PC-3 (cell line): ENCODE results near the gene PLEKHA1. TPM values are rescaled to one million over a fixed set of nuclear protein-coding genes. Genes with fewer than 3 reads are reported as not detected.

Experiments
- ATAC-seq: fragments of 200-7000 bp; cut with Tn5 transposase; 2 replicates; pipeline ENCODE4 v1.9.1; 2020; ENCODE audit warnings: mild to moderate bottlenecking, moderate library complexity
- BruUV-seq: library from RNA; stranded (reverse); fragments of 400-500 nt; replicated peaks from 2 replicates; lab custom pipeline; 2021; lab: Mats Ljungman, UMichigan
- CTCF ChIA-PET: fragments of 300-600 bp; sonication (Branson Sonifier 250); formaldehyde crosslinking; loops from one replicate; lab custom pipeline; 2022; ENCODE audit warnings: antibody characterized with exemption; lab: Charles Lee
- POLR2A ChIA-PET: fragments of 300-600 bp; sonication (Branson Sonifier 250); formaldehyde crosslinking; loops from one replicate; lab custom pipeline; 2022; ENCODE audit warnings: antibody characterized with exemption; ENCODE audit not compliant: unreplicated experiment; lab: Charles Lee
- DNase-seq: peaks from one replicate; pipeline ENCODE4 v3.0.0-alpha.2; 2015
- H2AFZ ChIP-seq: fragments of 300-600 bp; sonication (generic); 2 replicates; pipeline ENCODE4 v1.6.0; 2016; ENCODE audit warnings: antibody characterized with exemption, low read length
- H3F3A ChIP-seq: fragments of 300-600 bp; sonication (generic); one replicate; pipeline ENCODE4 v1.6.0; 2017; ENCODE audit warnings: antibody characterized with exemption, low read length, control low read depth, mild to moderate bottlenecking; ENCODE audit not compliant: unreplicated experiment
- H3K27ac ChIP-seq: fragments of 300-600 bp; sonication (generic); 2 replicates; pipeline ENCODE4 v1.5.1; 2016; ENCODE audit warnings: mild to moderate bottlenecking, low read length
- H3K27me3 ChIP-seq: fragments of 300-600 bp; sonication (generic); 2 replicates; pipeline ENCODE4 v1.6.1; 2016; ENCODE audit warnings: low read length, mixed read lengths
- H3K36me3 ChIP-seq: fragments of 300-600 bp; sonication (generic); 2 replicates; pipeline ENCODE4 v1.6.1; 2016; ENCODE audit warnings: low read depth, mixed run types, low read length, mixed read lengths
- H3K4me1 ChIP-seq: fragments of 300-600 bp; sonication (generic); 2 replicates; pipeline ENCODE4 v1.5.1; 2016; ENCODE audit warnings: low read length; ENCODE audit not compliant: insufficient read depth
- H3K4me2 ChIP-seq: fragments of 300-600 bp; sonication (generic); 2 replicates; pipeline ENCODE4 v1.6.0; 2016; ENCODE audit warnings: low read length
- H3K4me3 ChIP-seq: fragments of 300-600 bp; sonication (generic); 2 replicates; pipeline ENCODE4 v1.5.1; 2016; ENCODE audit warnings: mild to moderate bottlenecking, low read length, mixed read lengths
- H3K79me2 ChIP-seq: fragments of 300-600 bp; sonication (generic); 2 replicates; pipeline ENCODE4 v1.6.1; 2017; ENCODE audit warnings: low read length, mixed read lengths
- H3K9ac ChIP-seq: fragments of 300-600 bp; sonication (generic); 2 replicates; pipeline ENCODE4 v1.6.0; 2016; ENCODE audit warnings: mild to moderate bottlenecking, low read length
- H3K9me2 ChIP-seq: fragments of 300-600 bp; sonication (generic); replicated peaks from 2 replicates; pipeline ENCODE4 v1.6.1; 2016; ENCODE audit warnings: mixed run types, low read length, mixed read lengths
- H3K9me3 ChIP-seq: fragments of 300-600 bp; sonication (generic); 2 replicates; pipeline ENCODE4 v1.6.1; 2016; ENCODE audit warnings: low read length, mixed read lengths
- H4K20me1 ChIP-seq: fragments of 300-600 bp; sonication (generic); 2 replicates; pipeline ENCODE4 v1.6.1; 2016; ENCODE audit warnings: low read length, mixed read lengths
- CTCF ChIP-seq: fragments of 300-600 bp; sonication (generic); conservative IDR thresholded peaks from 2 replicates; pipeline ENCODE4 v1.5.1; 2017; ENCODE audit warnings: antibody characterized with exemption, low read depth, mild to moderate bottlenecking, low read length
- EZH2 ChIP-seq: fragments of 300-600 bp; sonication (generic); IDR thresholded peaks from one replicate; pipeline ENCODE4 v1.6.1; 2017; ENCODE audit warnings: antibody characterized with exemption, mild to moderate bottlenecking, low read length; ENCODE audit not compliant: unreplicated experiment
- EZH2phosphoT487 ChIP-seq: fragments of 300-600 bp; sonication (generic); IDR thresholded peaks from 2 replicates; pipeline ENCODE4 v1.6.1; 2018; ENCODE audit warnings: mild to moderate bottlenecking, antibody characterized with exemption, low read length, borderline replicate concordance
- intact Hi-C: fragments of 100-400 bp; cut with micrococcal nuclease; formaldehyde crosslinking; loops from 2 replicates; pipeline ENCODE4 v1.9.0; 2023
- total RNA-seq: library from RNA; depleted of rRNA; stranded (reverse); fragments of >200 nt; gene quantifications from 2 replicates; pipeline ENCODE4 v1.2.3, GENCODE V29; 2014

The PLEKHA1 gene
- total RNA-seq, 1 experiment from 2014 or later, result 5.2 TPM

DNA sequence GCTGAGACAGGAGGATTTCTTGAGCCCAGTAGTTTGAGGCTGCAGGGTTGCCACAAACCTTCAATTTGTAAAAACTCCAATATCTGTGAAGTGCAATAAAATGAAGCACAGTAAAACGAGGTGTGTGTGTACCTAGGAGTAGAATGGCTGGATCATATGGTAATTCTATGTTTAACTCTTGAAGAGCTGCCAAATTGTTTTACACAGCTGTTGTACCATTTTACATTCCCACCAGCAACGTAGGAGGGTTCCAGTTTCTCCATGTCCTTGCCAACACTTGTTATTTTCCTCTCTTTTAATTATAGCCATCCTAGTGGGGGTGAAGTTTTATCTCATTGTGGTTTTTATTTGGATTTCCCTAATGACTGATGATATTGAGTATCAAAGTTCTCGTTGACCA is 16.2 kb downstream of the PLEKHA1 start:
- TF ChIP-seq CTCF, result no peak
- no peak for TF ChIP-seq EZH2
- no peak for TF ChIP-seq EZH2phosphoT487
- intact Hi-C loops, result no loop called here
- no peaks in the 10 kb centered on the region for H3K27me3 ChIP-seq
- H3K4me2 ChIP-seq, result no peak overlapping the region
- no peaks in the 10 kb centered on the region for H3K9me2 ChIP-seq
- no peak overlapping the region for H3K9ac ChIP-seq
- CTCF ChIA-PET, result no interaction called here
- no TSS peak for BruUV-seq
- no peaks in the 10 kb centered on the region for H3K36me3 ChIP-seq
- POLR2A ChIA-PET, result no interaction called here
- no peaks in the 10 kb centered on the region for H3F3A ChIP-seq
- no peaks in the 10 kb centered on the region for H3K9me3 ChIP-seq
- no peak overlapping the region for H3K27ac ChIP-seq
- no peak overlapping the region for H2AFZ ChIP-seq
- H3K79me2 ChIP-seq, result peaks cover 20% of the 10 kb centered on the region
- DNase-seq, result no peak
- no peak overlapping the region for H3K4me3 ChIP-seq
- H3K4me1 ChIP-seq, result peaks cover 10% of the 10 kb centered on the region; the same call in 1 of the 2 replicates
- ATAC-seq, result no peak
- H4K20me1 ChIP-seq, result no peaks in the 10 kb centered on the region

- Histone ChIP-seq H3K4me2 (no peak overlapping the region), H3K9ac (no peak overlapping the region), H3K4me1 (no peaks in the 10 kb centered on the region), H3K9me3 (no peaks in the 10 kb centered on the region), H3K27ac (no peak overlapping the region), H3K9me2 (no peaks in the 10 kb centered on the region), H3K27me3 (no peaks in the 10 kb centered on the region), H3F3A (no peaks in the 10 kb centered on the region), H3K36me3 (no peaks in the 10 kb centered on the region), H2AFZ (no peak overlapping the region), H3K79me2 (peaks cover 13% of the 10 kb centered on the region), H4K20me1 (no peaks in the 10 kb centered on the region), H3K4me3 (no peak overlapping the region)
- ATAC-seq (no peak), DNase-seq (no peak)
- ChIA-PET CTCF (no interaction called here), POLR2A (no interaction called here)
- no peak for TF ChIP-seq EZH2phosphoT487
- BruUV-seq, result no TSS peak
- intact Hi-C loops, result no loop called here
Measured at GRCh38 chr10:122391875-122392274, 17.4 kb downstream of the PLEKHA1 start.

- TF ChIP-seq EZH2phosphoT487, result no peak
- no peak for TF ChIP-seq EZH2
- no peak for TF ChIP-seq CTCF
- Histone ChIP-seq H3K36me3 (no peaks in the 10 kb centered on the region), H3K9me2 (no peaks in the 10 kb centered on the region), H3F3A (no peaks in the 10 kb centered on the region), H3K4me3 (no peak overlapping the region), H3K9me3 (no peaks in the 10 kb centered on the region), H3K27ac (no peak overlapping the region), H3K27me3 (no peaks in the 10 kb centered on the region), H4K20me1 (no peaks in the 10 kb centered on the region), H3K9ac (no peak overlapping the region), H3K4me1 (no peaks in the 10 kb centered on the region), H2AFZ (no peak overlapping the region), H3K79me2 (peaks cover 4% of the 10 kb centered on the region; the same call in 1 of the 2 replicates), H3K4me2 (no peak overlapping the region)
- intact Hi-C loops, result no loop called here
- no peak for ATAC-seq
- DNase-seq, result no peak
- POLR2A ChIA-PET, result no interaction called here
- CTCF ChIA-PET, result no interaction called here
- no TSS peak for BruUV-seq
Measured at GRCh38 chr10:122392835-122393234, 18.3 kb downstream of the PLEKHA1 start.
